ACHN (cell line): Measurements from ENCODE around the gene IL1F10.

Source experiments
- DNase-seq: peaks from one replicate; pipeline ENCODE4 v3.0.0-alpha.2; 2015
- in situ Hi-C: cut with HindIII; loops from 2 replicates; pipeline ENCODE4 v1.10.0; 2017; ENCODE audit warnings: low sequenced_read_pairs, low pct_ligation_motif_present, low pct_unique_long_range_greater_than_20kb

The IL1F10 gene, protein sequence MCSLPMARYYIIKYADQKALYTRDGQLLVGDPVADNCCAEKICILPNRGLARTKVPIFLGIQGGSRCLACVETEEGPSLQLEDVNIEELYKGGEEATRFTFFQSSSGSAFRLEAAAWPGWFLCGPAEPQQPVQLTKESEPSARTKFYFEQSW

DNA sequence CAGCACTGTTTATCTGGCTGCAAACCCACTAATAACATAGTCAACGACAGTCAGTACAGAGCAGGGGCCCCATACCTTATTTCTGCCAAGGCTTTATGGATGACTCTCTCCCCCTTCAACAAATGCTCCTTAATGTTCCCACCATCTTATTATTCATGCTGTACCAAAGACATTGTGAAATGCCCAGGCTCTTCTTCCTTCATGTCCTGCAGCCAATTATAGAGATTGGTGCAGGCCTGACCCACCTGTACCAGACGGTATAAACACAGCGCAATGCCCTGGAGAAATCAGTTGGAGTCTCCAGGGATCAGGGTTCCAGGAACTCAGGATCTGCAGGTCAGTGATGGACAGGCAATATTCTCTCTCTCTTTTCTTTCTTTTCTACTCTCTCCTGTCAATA, at the start of gene IL1F10:
IL1F10 (plus strand) TSS at position 290 of the 400 bp plus-strand sequence. CDS start 4,769 bp downstream, outside the sequence.
- in situ Hi-C loops = no loop called here
- no peak for DNase-seq

DNA sequence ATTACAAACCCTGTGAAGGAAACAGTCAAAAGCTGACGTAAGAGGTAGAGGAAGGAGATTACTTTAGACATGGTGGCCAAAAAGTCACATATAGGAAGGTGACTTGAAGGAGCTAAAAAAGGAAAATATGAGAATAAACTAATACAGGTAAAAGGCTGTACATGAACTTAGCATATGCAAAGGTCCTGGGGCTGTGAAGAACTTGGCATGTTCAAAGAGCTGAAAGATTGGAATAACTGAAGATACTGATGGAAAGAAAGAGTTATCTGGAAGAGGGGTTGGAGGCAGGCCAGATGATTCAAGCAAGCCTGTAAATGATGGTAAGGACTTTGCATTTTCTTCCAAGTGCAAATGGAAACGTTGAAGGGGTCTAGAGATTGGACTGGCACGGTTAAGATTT, 49.3 kb upstream of the IL1F10 start:
- in situ Hi-C loops = no loop called here
- no peak for DNase-seq

DNA sequence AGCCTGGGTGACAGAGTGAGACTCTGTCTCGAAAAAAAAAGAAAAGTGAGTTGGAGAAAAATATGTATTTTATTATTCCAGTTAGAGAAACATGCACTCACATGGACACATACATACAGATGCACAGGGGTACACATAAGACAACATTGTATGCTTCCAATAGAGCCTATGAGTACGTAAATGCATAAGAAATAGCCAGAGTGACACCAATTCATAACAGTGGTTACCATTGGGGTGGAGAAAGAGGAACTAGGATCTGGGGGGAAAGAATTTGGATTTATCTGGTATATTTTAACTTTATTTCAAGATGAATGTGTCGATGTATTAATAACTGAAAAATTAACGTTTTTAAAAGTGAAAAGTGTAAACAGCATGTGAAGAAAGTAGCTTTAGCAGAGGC, 46.5 kb upstream of the IL1F10 start:
- in situ Hi-C loops = no loop called here

DNA sequence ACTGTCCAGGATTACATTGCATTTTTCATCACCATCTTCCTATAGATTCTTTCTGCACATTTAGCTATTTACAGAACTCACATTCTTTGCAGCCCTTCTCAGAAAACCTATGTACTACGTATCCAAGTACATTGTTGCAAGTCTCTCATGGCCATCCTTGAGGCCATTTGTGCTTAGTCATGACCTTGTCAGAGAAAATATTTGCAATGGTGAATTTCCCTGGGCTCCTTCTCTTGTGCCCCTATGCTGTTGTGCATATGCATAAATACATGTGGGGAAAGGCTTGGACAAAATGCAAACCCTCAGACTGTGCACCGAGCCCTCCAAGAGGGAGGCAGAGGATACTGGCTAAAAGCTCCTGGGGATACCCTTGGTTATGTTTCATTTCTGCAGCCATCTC, 43.0 kb upstream of the IL1F10 start:
- in situ Hi-C loops = no loop called here
- DNase-seq = no peak

More for the DNA sequence above, 46.5 kb upstream of the IL1F10 start:
- no peak for DNase-seq

DNA sequence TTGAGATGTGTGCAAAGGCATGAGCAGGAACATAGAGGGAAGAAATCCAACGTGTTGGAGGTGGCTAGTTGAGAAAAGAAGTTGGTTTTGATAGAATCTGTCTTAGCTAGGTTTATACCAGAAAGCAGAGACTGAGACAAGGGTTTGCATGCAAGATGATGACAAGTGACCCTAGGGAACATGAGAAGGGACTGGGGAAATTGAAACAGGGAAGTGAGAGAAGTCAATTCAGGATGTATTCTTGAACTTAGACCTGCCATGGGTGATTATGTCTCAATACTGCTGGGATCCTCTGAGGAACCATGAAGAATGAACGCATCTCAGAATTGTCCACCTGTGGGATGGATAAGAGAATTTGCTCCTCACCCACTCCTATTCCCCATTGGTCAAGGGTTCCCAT, 42.0 kb upstream of the IL1F10 start:
- in situ Hi-C loops = no loop called here
- no peak for DNase-seq

DNA sequence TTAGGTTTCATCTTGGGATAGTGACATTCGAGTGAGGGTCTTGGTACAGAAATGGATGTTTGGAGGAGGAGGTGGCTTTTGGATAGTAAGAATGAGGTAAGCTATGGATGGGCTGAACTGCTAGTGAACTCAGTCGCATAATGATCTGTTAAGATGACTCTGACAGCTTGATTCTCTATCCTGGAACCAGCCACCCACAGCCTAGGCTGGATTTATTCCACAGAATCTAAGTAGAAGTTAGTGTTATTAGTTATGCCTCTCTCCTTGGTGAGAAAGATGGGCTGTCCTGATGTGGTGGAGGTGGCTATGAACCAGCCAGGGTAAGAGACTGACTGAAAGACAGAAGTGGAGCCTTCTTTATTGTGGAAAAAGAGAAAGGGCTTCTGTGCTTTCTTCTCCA, 40.1 kb upstream of the IL1F10 start:
- DNase-seq = no peak
- in situ Hi-C loops = no loop called here

DNA sequence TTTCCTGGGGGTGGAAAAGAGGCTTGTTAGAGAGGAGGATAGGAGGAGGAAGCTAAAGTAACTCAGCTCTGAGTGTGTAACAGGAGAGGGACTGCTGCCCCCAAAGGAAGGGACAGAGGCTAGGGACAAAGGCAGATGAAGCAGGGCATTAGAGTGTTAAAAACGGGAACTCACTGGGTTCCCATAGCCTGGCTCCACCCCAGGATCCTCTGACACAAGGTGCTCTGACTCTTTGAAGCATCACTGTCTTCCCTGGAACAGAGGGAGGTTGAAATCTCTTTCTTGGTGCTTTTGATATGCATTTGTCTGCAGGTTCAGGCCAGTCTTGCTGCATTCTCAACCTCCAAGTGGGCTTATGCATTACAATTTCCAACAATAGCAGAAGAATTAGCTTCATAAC, 39.7 kb upstream of the IL1F10 start:
- no peak for DNase-seq

DNA sequence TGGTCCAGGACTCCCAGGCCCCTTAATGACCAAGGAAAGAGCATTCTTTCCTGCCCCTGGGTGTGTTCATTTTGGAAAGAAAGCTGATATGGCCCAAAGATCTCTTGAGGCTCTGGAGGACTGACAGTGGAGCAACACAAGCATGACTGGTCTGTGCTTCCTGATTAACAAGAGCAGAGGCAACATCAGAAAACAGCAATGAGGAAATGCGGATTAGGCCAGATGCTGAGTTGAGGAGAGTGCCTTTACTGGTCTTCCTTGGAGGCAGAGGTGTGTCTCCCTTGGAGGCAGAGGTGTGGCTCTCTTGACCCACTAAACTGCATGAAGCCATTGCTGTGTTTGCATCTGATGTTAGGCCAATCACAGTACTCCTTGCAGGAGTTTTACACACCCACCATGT, 35.0 kb upstream of the IL1F10 start:
- in situ Hi-C loops = no loop called here
- DNase-seq = no peak

More for the DNA sequence above, 39.7 kb upstream of the IL1F10 start:
- in situ Hi-C loops = no loop called here

DNA sequence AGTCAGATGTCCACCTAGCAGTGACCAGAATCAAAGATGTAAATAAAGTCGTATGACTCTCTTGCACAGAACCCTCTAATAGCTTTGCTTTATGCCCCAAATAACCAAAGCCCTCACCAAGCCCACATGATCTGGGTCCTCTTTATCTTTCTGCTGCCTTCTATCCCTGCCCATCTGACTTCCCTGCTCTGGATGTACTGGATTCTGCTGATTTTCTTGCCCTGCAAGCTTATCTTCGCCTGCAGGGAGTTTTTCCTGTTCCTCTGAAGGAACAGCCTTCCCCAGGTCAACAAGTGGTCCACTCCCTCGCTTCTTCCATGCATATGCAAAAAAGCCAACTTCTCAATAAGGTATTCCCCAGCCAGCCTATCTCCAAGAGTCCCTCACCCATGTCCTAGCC, 33.8 kb upstream of the IL1F10 start:
- DNase-seq = no peak
- in situ Hi-C loops = no loop called here

DNA sequence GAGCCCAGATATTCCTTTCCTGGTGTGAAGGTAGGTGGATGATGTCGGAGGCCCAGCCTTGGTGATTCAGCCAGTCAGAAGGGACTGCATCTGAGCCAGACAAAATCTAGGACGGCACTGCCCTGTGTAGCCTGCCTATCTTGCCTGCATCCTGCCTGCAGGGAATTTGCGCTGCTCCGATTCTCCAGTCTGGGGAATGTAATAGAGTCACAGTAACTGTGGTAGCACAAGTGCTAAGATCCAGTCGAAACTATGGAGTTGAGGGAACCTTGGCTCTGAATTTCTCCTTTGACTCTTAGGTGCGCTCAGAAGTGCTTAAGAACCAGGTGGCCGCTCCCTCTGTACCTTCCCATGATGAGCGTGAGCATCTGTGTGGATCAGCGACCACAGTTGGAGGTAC, 31.0 kb upstream of the IL1F10 start:
- DNase-seq = no peak
- in situ Hi-C loops = no loop called here

DNA sequence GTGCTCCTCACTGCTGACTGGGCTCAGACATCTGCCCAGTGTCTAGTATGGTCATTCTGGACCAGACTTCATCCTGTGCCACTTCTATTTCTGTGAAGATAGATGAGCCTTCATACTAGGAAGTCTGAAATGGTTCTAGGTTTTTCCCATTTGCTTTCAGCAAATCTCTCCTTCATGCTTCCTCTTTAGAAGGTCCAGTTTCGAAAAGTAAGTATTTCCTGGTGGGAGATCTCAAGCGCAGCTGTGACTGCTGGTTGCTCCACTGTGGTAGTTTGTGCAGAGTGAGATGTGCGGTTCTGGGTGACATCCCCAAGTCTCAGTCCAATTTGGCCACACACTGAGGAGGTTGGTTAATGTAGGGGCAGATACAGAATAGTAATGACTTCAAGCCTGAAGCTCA, 29.5 kb upstream of the IL1F10 start:
- in situ Hi-C loops = no loop called here
- no peak for DNase-seq

DNA sequence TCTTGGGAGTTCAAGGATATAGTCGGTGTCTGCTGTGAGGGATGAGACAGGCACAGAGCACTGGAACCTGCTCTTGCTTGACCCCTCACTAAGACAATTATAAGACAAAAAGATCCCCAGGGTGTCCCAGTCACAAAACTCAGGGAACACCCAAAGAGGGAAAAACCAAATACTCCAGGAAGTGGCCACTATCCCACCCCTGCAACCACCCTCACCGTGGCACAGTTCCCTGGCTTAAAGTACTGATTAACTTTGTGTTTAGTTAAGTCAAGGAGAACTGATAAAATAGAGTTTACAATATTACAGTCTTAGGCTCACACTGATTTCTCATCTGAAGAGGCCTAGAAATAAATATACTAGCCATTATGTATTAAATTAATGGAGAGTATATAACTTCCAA, 28.6 kb upstream of the IL1F10 start:
- no peak for DNase-seq
- in situ Hi-C loops = no loop called here

DNA sequence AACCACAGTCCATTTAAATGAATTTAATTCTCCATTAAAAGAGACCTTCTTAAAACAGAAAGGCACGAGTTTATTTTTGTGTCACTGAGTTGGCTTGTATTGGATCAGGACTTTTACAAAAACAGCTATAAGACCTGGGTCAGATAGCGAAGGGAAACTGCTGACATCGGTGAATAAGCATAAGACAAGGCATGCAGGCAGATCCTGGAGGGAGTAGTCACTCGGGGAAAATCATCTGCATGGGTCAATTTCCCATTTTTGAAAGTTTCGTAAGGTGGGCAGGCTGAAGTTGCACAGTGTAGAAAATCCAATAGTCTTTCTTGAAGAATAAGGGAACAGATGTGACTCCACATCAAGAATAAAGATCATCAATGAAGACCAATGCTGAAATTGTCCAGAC, 28.1 kb upstream of the IL1F10 start:
- DNase-seq = no peak
- in situ Hi-C loops = no loop called here

DNA sequence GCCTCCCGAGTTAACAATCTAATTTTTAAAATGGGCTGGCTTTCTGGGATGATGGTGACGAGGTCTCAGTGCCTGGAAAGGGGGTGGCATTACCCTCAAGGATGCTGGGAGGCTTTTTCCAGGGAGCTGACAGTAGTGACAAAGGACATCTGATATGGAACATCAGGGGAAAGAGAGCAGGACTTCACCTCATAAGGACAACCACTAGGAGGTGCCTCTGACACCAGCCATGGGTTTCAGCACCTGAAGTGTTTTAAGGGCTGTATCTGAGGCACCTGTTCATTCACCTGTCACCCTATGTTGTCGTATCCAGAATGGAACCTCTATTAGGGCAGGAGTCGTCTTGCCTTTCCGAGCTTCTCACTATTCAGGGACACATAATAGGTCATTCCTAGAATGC, 25.9 kb upstream of the IL1F10 start:
- DNase-seq = no peak
- in situ Hi-C loops = no loop called here

DNA sequence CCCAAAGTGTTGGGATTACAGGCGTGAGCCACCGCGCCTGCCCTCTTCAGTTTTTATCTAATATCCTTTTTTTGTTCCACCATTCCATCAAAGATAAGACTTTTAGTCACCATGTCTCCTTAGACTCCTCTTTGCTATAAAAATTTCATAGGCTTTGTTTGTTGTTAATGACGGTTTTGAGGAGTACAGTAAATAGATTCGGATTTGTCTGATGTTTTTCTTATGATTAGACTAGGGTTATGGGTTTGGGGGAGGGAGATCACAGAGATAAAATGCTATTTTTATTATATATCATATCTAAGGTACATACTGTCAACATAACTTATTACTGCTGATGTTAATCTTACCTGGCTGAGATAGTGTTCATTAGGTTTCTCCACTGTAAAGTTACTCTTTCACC, 21.3 kb upstream of the IL1F10 start:
- in situ Hi-C loops = no loop called here
- no peak for DNase-seq

DNA sequence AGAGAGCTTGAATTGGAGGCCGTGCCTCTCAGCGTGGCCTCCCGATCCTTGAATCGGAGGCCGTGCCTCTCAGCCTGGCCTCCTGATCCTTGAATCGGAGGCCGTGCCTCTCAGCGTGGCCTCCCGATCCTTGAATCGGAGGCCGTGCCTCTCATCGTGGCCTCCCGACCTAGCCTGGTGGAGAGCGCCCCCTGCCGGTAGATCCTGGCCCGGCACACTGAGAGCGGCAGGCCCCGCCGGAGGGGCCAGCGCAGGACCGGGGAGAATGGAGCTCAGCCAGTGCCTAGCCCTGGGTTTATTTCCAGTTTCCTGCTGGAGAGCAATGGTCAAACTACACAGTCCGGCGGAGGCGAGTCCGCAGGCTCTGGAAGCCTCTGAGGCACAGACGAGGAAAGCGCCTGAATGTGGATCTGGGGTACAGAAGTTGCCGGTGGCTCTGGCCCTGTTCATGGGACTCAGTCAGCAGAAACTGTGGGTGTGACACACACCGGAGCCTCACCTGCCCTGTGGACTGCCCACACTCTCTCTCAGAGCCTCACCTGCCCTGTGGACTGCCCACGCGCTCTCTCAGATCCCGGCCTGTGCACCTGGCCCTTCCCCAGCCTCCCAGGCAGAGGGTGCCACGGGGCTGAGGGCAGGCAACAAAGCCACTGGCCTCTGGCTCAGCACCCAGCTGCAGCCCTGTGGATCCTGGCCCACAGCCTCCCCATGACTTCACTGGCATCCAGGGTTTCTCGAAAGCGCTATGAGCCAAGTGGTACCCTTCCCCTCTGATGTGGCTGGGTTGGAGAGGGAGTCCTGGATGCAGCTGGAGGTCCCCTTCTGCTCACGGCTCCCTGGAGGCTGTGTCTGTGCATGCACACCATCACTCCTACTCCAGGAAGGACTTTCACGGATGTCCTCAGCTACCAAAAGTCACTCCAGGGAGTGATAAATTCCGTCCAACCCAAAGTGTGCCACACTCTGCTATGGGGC, 16.6 kb upstream of the IL1F10 start:
- no peak for DNase-seq
- in situ Hi-C loops = no loop called here

DNA sequence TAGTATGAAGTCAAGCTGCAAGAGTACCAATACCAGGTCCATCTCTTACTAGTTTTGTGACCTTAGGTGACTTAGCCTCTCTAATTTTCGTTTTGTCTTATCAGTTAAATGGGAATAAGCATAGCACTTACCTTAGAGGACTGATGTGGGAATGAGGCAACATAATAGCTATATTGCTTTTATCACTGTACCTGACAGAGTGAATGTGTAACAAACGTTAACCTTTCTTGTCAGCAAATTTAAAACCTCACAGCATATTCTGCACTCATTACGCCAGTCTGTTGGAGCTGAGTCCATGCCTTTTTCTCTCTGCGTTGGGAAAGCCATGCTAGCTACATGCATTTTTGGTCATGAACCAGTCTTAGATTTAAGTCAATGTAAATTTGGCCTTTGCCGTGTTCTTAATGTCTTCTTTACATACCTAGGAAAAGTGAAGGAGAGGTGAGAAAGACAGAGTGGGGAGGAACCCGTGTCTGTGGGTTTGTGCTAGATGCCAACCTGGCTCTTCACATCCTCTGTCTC, 15.3 kb upstream of the IL1F10 start, which contains the start of gene IL36B:
IL36B (minus strand) TSS at position 472 of the 522 bp plus-strand sequence.
- no peak for DNase-seq
- in situ Hi-C loops = no loop called here

DNA sequence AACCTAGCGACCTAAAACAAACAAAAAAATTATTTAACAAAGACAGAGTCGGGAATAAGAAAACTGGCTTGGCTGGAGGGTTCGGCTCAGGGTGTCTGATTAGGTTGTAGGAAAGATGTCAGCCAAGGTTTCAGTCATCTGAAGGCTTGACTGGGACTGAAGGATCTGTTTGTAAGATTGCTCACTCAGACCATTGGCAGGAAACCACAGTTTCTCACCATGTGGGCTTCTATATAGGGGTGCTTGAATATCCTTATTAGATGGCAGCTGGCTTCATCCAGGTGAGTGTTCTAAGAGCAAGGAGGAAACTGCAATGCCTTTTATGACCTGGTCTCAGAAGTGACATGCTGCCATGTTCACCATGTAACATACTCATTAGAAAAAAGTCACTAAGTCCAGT, 14.1 kb upstream of the IL1F10 start:
- in situ Hi-C loops = no loop called here
- no peak for DNase-seq

DNA sequence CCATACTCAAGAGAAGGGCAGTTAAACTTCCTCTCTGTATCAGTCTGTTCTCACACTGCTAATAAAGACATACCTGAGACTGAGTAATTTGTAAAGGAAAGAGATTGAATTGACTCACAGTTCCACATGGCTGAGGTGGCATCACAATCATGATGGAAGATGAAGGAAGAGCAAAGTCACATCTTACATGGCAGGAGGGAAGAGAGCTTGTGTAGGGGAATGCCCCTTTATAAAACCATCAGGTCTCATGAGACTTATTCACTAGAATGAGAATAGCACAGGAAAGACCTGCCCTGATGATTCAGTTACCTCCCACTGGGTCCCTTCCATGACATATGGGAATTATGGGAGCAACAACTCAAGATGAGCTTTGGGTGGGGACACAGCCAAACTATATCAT, 13.7 kb upstream of the IL1F10 start:
- in situ Hi-C loops = no loop called here
- DNase-seq = no peak

DNA sequence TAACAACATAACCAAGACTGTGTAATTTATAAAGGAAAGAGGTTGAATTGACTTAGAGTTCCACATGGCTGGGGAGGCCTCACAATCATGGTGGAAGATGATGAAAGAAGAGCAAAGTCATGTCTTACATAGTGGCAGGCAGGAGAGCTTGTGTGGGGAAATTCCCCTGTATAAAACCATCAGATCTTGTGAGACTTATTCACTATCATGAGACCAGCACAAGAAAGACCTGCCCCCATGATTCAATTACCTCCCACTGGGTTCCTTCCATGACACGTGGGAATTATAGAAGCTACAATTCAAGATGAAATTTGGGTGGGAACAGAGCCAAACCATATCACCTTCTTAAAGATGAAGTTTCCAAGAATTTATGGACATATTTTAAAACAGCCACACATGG, 11.2 kb upstream of the IL1F10 start:
- in situ Hi-C loops = no loop called here

More for the DNA sequence above, 11.2 kb upstream of the IL1F10 start:
- DNase-seq = no peak
